HG03135 (cell line): ENCODE data around the gene DAB2.
"Not testable (repeated sequence)": the region's sequence is repeated elsewhere in the genome, so short reads cannot be mapped to it uniquely, and the experiment has no call there.

Source experiments
- ATAC-seq: cut with Tn5 transposase; IDR thresholded peaks from one replicate; pipeline ENCODE4 v1.9.1; 2021; ENCODE audit warnings: mild to moderate bottlenecking, moderate library complexity; ENCODE audit not compliant: unreplicated experiment

The DAB2 gene

GRCh38 chr5:39352170-39352569 is 72.6 kb downstream of the DAB2 start:
- no peak for ATAC-seq

- no peak for ATAC-seq
Measured at GRCh38 chr5:39349484-39349883, 75.3 kb downstream of the DAB2 start.

GRCh38 chr5:39342460-39342859 is 82.3 kb downstream of the DAB2 start:
- ATAC-seq = no peak

GRCh38 chr5:39341896-39342295 is 82.9 kb downstream of the DAB2 start:
- no peak for ATAC-seq

- no peak for ATAC-seq
Measured at GRCh38 chr5:39340506-39340905, 84.3 kb downstream of the DAB2 start.

- no peak for ATAC-seq
Measured at GRCh38 chr5:39337252-39337915, 87.4 kb downstream of the DAB2 start.

GRCh38 chr5:39334296-39334695 is 90.5 kb downstream of the DAB2 start:
- ATAC-seq = not testable (repeated sequence)

GRCh38 chr5:39333104-39333503 is 91.7 kb downstream of the DAB2 start:
- ATAC-seq = no peak

- no peak for ATAC-seq
Measured at GRCh38 chr5:39331861-39332381, 92.9 kb downstream of the DAB2 start.

- no peak for ATAC-seq
Measured at GRCh38 chr5:39328731-39329130, 96.0 kb downstream of the DAB2 start.

GRCh38 chr5:39323542-39323941 is 101.2 kb downstream of the DAB2 start:
- no peak for ATAC-seq
